ENCODE data around the gene MYOG.

Gene MYOG

GRCh38 chr1:203072002-203072602 lies 13.7 kb downstream of the MYOG start:
- no peak for FAIRE-seq

- FAIRE-seq = no peak
These were observed 16.6 kb downstream of the MYOG start for GRCh38 chr1:203069030-203069747.

GRCh38 chr1:203066965-203067364 lies 18.8 kb downstream of the MYOG start:
- no peak for FAIRE-seq

GRCh38 chr1:203065986-203066385 lies 19.8 kb downstream of the MYOG start:
- FAIRE-seq = no peak

GRCh38 chr1:203065191-203065590 lies 20.6 kb downstream of the MYOG start:
- no peak for FAIRE-seq

GRCh38 chr1:203063287-203063686 lies 22.5 kb downstream of the MYOG start:
- FAIRE-seq = no peak

GRCh38 chr1:203060115-203060514 lies 25.7 kb downstream of the MYOG start:
- no peak for FAIRE-seq

GRCh38 chr1:203059485-203059884 lies 26.3 kb downstream of the MYOG start:
- no peak for FAIRE-seq

- no peak for FAIRE-seq
These were observed 27.2 kb downstream of the MYOG start for GRCh38 chr1:203058676-203058935.

GRCh38 chr1:203057911-203058675 lies 27.7 kb downstream of the MYOG start:
- FAIRE-seq = no peak

- no peak for FAIRE-seq
These were observed 29.3 kb downstream of the MYOG start for GRCh38 chr1:203056516-203056915.

- no peak for FAIRE-seq
These were observed 29.8 kb downstream of the MYOG start for GRCh38 chr1:203056012-203056411.

- FAIRE-seq = no peak
These were observed 30.5 kb downstream of the MYOG start for GRCh38 chr1:203055161-203055799.

GRCh38 chr1:203054642-203055041 lies 31.2 kb downstream of the MYOG start:
- FAIRE-seq = no peak

GRCh38 chr1:203054184-203054583 lies 31.6 kb downstream of the MYOG start:
- FAIRE-seq = no peak

GRCh38 chr1:203052601-203053000 lies 33.2 kb downstream of the MYOG start:
- no peak for FAIRE-seq

- FAIRE-seq = no peak
These were observed 33.9 kb downstream of the MYOG start for GRCh38 chr1:203051841-203052324.

GRCh38 chr1:203050826-203051225 lies 35.0 kb downstream of the MYOG start:
- FAIRE-seq = no peak

GRCh38 chr1:203049576-203050180 lies 36.1 kb downstream of the MYOG start:
- no peak for FAIRE-seq

GRCh38 chr1:203049077-203049476 lies 36.7 kb downstream of the MYOG start:
- FAIRE-seq = no peak

GRCh38 chr1:203048555-203049051 lies 37.2 kb downstream of the MYOG start:
- FAIRE-seq = no peak

GRCh38 chr1:203048086-203048485 lies 37.7 kb downstream of the MYOG start:
- FAIRE-seq = no peak
